K562 (cell line): ENCODE results near the gene UNC93B1. TPM values are rescaled to one million over a fixed set of nuclear protein-coding genes. Genes with fewer than 3 reads are reported as not detected.
A peak's percentile ranks its signal among the peaks of the same experiment; 100 is the strongest.

Experiments
- ARID4B ChIP-seq: sonication (generic); formaldehyde crosslinking; IDR thresholded peaks from 2 replicates; pipeline ENCODE4 v1.8.0; 2022; ENCODE audit warnings: mild to moderate bottlenecking, missing genetic modification reagents
- EGR1 ChIP-seq: fragments of 450-650 bp; conservative IDR thresholded peaks from 2 replicates; pipeline ENCODE4 v1.6.1; 2017; ENCODE audit warnings: mild to moderate bottlenecking
- ETV1 ChIP-seq: fragments of 450-650 bp; conservative IDR thresholded peaks from 2 replicates; pipeline ENCODE4 v1.6.1; 2016; ENCODE audit warnings: missing genetic modification characterization, control low read depth, low read depth, missing compliant biosample characterization
- L3MBTL2 ChIP-seq: fragments of 450-650 bp; IDR thresholded peaks from 2 replicates; pipeline ENCODE4 v1.6.1; 2016; ENCODE audit warnings: mild to moderate bottlenecking, moderate library complexity
- MYC ChIP-seq, 2 experiments: fragments of 250-450 bp in 1 of 2; sonication (Bioruptor Pico) in 1 of 2; IDR thresholded peaks; 2 replicates each; pipeline versions ENCODE4 v1.5.1 to v1.6.1; 2012 to 2021; ENCODE audit warnings: low read depth in 2 of 2, borderline replicate concordance in 1 of 2, improper control_type of control experiment in 1 of 2, low read length in 1 of 2, mild to moderate bottlenecking in 1 of 2, moderate library complexity in 1 of 2
- NFIX ChIP-seq: fragments of 250-450 bp; sonication (Bioruptor Pico); IDR thresholded peaks from 2 replicates; pipeline ENCODE4 v1.4.0; 2020; ENCODE audit warnings: low read depth, mild to moderate bottlenecking, moderate library complexity
- TSHZ1 ChIP-seq: fragments of 250-450 bp; sonication (Bioruptor Pico); IDR thresholded peaks from 2 replicates; pipeline ENCODE4 v1.4.0; 2020; ENCODE audit warnings: mild to moderate bottlenecking, moderate library complexity
- ZSCAN32 ChIP-seq: fragments of 450-650 bp; formaldehyde crosslinking; IDR thresholded peaks from 2 replicates; pipeline ENCODE4 v1.4.0; 2020; ENCODE audit warnings: mild to moderate bottlenecking, moderate library complexity
- polyA plus RNA-seq, 8 experiments: library from polyadenylated mRNA; depleted of rRNA in 4 of 8; stranded (reverse) in 5 of 8; unstranded in 3 of 8; fragments of >200 nt; fragmentation: Nextera tagmentation in 2 of 8; fragmentation: Illumina TruSeq in 1 of 8; extraction: Ambion mirVana in 2 of 8; extraction: Trizol in 1 of 8; gene quantifications; 2 replicates each; pipeline versions ENCODE4 v1.2.1 to v1.2.3, GENCODE V29; 2011 to 2014; ENCODE audit warnings: inconsistent platforms in 1 of 8, missing spikeins in 1 of 8
- total RNA-seq, 7 experiments: library from RNA; depleted of rRNA in 6 of 7; stranded (reverse); fragments of >200 nt in 6 of 7; fragmentation: Illumina TruSeq in 2 of 7; extraction: Trizol in 2 of 7; gene quantifications; 2 replicates each; pipeline versions ENCODE4 v1.2.1 to v1.2.3, GENCODE V29; 2011 to 2021; ENCODE audit warnings: low replicate concordance in 1 of 7
- TF ChIP-seq, protein P1 (sequence below): fragments of 250-450 bp; sonication (Bioruptor Pico); IDR thresholded peaks from 2 replicates; pipeline ENCODE4 v1.4.0; 2020
- TF ChIP-seq, protein P2 (sequence below): IDR thresholded peaks from 3 replicates; pipeline ENCODE4 v1.6.1; 2011; ENCODE audit warnings: borderline replicate concordance, mild to moderate bottlenecking; ENCODE audit not compliant: insufficient read length, insufficient read depth

Gene UNC93B1
- total and polyA plus RNA-seq, 9 of the 15 experiments (the other 6 are each of a cell fraction or from before 2014, with no cell fraction given): 0.10 to 13.6 (median 6.5) TPM

- TF ChIP-seq EGR1 (no peak), MYC (IDR thresholded peaks at IDR 0.05; ENCODE audit: low read depth, low read length) (no peak), MYC (CRISPR knock-in tag; IDR thresholded peaks at IDR 0.05; ENCODE audit: borderline replicate concordance, low read depth) (no peak), ARID4B (CRISPR knock-in tag) (no peak), ZSCAN32 (CRISPR knock-in tag) (no peak), ETV1 (no peak), L3MBTL2 (no peak), NFIX (CRISPR knock-in tag) (no peak), TSHZ1 (CRISPR knock-in tag) (0 out of 2 replicates have a peak, but pooled peaks have one; percentile 45)
- TF ChIP-seq, protein P1, sequence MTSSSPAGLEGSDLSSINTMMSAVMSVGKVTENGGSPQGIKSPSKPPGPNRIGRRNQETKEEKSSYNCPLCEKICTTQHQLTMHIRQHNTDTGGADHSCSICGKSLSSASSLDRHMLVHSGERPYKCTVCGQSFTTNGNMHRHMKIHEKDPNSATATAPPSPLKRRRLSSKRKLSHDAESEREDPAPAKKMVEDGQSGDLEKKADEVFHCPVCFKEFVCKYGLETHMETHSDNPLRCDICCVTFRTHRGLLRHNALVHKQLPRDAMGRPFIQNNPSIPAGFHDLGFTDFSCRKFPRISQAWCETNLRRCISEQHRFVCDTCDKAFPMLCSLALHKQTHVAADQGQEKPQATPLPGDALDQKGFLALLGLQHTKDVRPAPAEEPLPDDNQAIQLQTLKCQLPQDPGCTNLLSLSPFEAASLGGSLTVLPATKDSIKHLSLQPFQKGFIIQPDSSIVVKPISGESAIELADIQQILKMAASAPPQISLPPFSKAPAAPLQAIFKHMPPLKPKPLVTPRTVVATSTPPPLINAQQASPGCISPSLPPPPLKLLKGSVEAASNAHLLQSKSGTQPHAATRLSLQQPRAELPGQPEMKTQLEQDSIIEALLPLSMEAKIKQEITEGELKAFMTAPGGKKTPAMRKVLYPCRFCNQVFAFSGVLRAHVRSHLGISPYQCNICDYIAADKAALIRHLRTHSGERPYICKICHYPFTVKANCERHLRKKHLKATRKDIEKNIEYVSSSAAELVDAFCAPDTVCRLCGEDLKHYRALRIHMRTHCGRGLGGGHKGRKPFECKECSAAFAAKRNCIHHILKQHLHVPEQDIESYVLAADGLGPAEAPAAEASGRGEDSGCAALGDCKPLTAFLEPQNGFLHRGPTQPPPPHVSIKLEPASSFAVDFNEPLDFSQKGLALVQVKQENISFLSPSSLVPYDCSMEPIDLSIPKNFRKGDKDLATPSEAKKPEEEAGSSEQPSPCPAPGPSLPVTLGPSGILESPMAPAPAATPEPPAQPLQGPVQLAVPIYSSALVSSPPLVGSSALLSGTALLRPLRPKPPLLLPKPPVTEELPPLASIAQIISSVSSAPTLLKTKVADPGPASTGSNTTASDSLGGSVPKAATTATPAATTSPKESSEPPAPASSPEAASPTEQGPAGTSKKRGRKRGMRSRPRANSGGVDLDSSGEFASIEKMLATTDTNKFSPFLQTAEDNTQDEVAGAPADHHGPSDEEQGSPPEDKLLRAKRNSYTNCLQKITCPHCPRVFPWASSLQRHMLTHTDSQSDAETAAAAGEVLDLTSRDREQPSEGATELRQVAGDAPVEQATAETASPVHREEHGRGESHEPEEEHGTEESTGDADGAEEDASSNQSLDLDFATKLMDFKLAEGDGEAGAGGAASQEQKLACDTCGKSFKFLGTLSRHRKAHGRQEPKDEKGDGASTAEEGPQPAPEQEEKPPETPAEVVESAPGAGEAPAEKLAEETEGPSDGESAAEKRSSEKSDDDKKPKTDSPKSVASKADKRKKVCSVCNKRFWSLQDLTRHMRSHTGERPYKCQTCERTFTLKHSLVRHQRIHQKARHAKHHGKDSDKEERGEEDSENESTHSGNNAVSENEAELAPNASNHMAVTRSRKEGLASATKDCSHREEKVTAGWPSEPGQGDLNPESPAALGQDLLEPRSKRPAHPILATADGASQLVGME: no peak
- TF ChIP-seq, protein P2, sequence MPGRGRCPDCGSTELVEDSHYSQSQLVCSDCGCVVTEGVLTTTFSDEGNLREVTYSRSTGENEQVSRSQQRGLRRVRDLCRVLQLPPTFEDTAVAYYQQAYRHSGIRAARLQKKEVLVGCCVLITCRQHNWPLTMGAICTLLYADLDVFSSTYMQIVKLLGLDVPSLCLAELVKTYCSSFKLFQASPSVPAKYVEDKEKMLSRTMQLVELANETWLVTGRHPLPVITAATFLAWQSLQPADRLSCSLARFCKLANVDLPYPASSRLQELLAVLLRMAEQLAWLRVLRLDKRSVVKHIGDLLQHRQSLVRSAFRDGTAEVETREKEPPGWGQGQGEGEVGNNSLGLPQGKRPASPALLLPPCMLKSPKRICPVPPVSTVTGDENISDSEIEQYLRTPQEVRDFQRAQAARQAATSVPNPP: no peak
These were observed 7.4 kb upstream of the UNC93B1 start (continued) for GRCh38 chr11:68011051-68011943.
